Activated CD4-positive, alpha-beta T cell treated with anti-CD3 and anti-CD28 coated beads for 24 hours (primary cell): Measurements from ENCODE around the gene CCDC30.
A peak's percentile ranks its signal among the peaks of the same experiment; 100 is the strongest.
"Not testable (repeated sequence)": the region's sequence is repeated elsewhere in the genome, so short reads cannot be mapped to it uniquely, and the experiment has no call there.

Experiments
- DNase-seq, 2 donors: peaks; one replicate each; pipeline ENCODE4 v3.0.0-alpha.2; 2020; ENCODE audit warnings: low read depth in 2 of 2

The CCDC30 gene

GRCh38 chr1:42657201-42657600 is 194.1 kb downstream of the CCDC30 start:
- DNase-seq, result no peak

GRCh38 chr1:42657981-42658876 is 195.1 kb downstream of the CCDC30 start, which contains the start of gene PPIH:
Gene PPIH (plus strand): TSS chr1:42658423. CDS start chr1:42658447, 24 bp downstream.
- peak; percentile 93 to 96 for DNase-seq

GRCh38 chr1:42658877-42659337 is 195.8 kb downstream of the CCDC30 start:
- no peak for DNase-seq

GRCh38 chr1:42660907-42661500 is 197.9 kb downstream of the CCDC30 start:
- DNase-seq, result no peak

GRCh38 chr1:42669936-42670335 is 206.8 kb downstream of the CCDC30 start:
- no peak for DNase-seq

GRCh38 chr1:42670425-42670824 is 207.3 kb downstream of the CCDC30 start:
- DNase-seq, result no peak

- no peak for DNase-seq
Measured at GRCh38 chr1:42674214-42674613, 211.1 kb downstream of the CCDC30 start.

- DNase-seq, result no peak
Measured at GRCh38 chr1:42674682-42675081, 211.6 kb downstream of the CCDC30 start.

- no peak for DNase-seq
Measured at GRCh38 chr1:42675467-42675866, 212.4 kb downstream of the CCDC30 start.

GRCh38 chr1:42676534-42677087 is 213.5 kb downstream of the CCDC30 start:
- DNase-seq, result no peak

- no peak for DNase-seq
Measured at GRCh38 chr1:42679364-42679983, 216.4 kb downstream of the CCDC30 start.

GRCh38 chr1:42680055-42680454 is 217.0 kb downstream of the CCDC30 start:
- no peak for DNase-seq

- peak in 1 of 2 donors; percentile 22 for DNase-seq
Measured at GRCh38 chr1:42680921-42681683, 218.0 kb downstream of the CCDC30 start.

GRCh38 chr1:42681741-42682483 is 218.8 kb downstream of the CCDC30 start, which contains the start of gene YBX1:
Gene YBX1 (plus strand): TSS chr1:42682418. CDS start chr1:42682566, 148 bp downstream.
- DNase-seq, result peak; percentile 89 to 92

- not testable (repeated sequence) for DNase-seq
Measured at GRCh38 chr1:42682484-42682738, 219.3 kb downstream of the CCDC30 start.

GRCh38 chr1:42682739-42683531 is 219.8 kb downstream of the CCDC30 start:
- peak; percentile 33 to 43 for DNase-seq

- no peak for DNase-seq
Measured at GRCh38 chr1:42684139-42684538, 221.1 kb downstream of the CCDC30 start.

GRCh38 chr1:42686418-42686817 is 223.3 kb downstream of the CCDC30 start:
- DNase-seq, result no peak

GRCh38 chr1:42689912-42690311 is 226.8 kb downstream of the CCDC30 start:
- DNase-seq, result no peak
